Psoas muscle (tissue), 8 donors: ENCODE measurements around the gene CNRIP1. TPM values are rescaled to one million over a fixed set of nuclear protein-coding genes. Genes with fewer than 3 reads are reported as not detected.

ENCODE experiments used
- ATAC-seq, 4 donors: fragments of 200-7000 bp; cut with Tn5 transposase; one replicate each; pipeline ENCODE4 v1.9.1; 2020; ENCODE audit warnings: moderate library complexity in 3 of 4, mild to moderate bottlenecking in 2 of 4
- DNase-seq, 2 donors: peaks; one replicate each; pipeline ENCODE4 v3.0.0-alpha.2; 2020
- H3K27ac ChIP-seq: fragments of 200-600 bp; one replicate; pipeline ENCODE4 v1.8.0; 2022
- H3K27me3 ChIP-seq, 3 donors: fragments of 200-600 bp in 1 of 3; one replicate each; pipeline versions ENCODE4 v1.6.1 to v1.8.0; 2013 to 2022; ENCODE audit warnings: low read length in 2 of 3, mild to moderate bottlenecking in 2 of 3, moderate library complexity in 1 of 3; ENCODE audit not compliant: insufficient read depth in 3 of 3
- H3K36me3 ChIP-seq, 2 donors: fragments of 200-600 bp in 1 of 2; one replicate each; pipeline versions ENCODE4 v1.6.1 to v1.8.0; 2013 to 2022; ENCODE audit warnings: low read depth in 1 of 2, mild to moderate bottlenecking in 1 of 2, moderate library complexity in 1 of 2; ENCODE audit not compliant: insufficient read depth in 1 of 2
- H3K4me1 ChIP-seq: fragments of 200-600 bp; one replicate; pipeline ENCODE4 v1.8.0; 2022
- H3K4me3 ChIP-seq: fragments of 200-600 bp; one replicate; pipeline ENCODE4 v1.8.0; 2022; ENCODE audit warnings: mild to moderate bottlenecking
- H3K9me3 ChIP-seq: fragments of 200-600 bp; one replicate; pipeline ENCODE4 v1.8.0; 2022
- CTCF ChIP-seq: fragments of 200-600 bp; IDR thresholded peaks from one replicate; pipeline ENCODE4 v1.8.0; 2022; ENCODE audit warnings: antibody characterized with exemption
- WGBS, 3 donors: extraction: QIAGEN DNeasy Blood & Tissue Kit; methylation state at CpG; one replicate each; pipeline versions ENCODE4 v1.1.6 to v1.1.7; 2013; 5-methylcytosine and 5-hydroxymethylcytosine counted together
- intact Hi-C, 2 donors: fragments of 100-400 bp; cut with DNase I; formaldehyde crosslinking; loops; one replicate each; pipeline versions ENCODE4 v1.11.0 to v1.14.2; 2022
- polyA plus RNA-seq, 3 donors: library from polyadenylated mRNA; stranded (reverse); fragments of 200-250 nt; gene quantifications; one replicate each; pipeline ENCODE4 v1.2.3, GENCODE V29; 2013
- total RNA-seq, 4 donors: library from RNA; stranded (reverse); fragmentation: NEBNext Ultra II Directional in 2 of 4; extraction: Animal tissue kit (Norgen Biotek cat#: 25700) in 2 of 4; gene quantifications; one replicate each; pipeline versions ENCODE4 v1.2.1 to v1.2.4, GENCODE V29; 2021 to 2023
- donor health status: healthy with polysubstance abuse.
- donor health status: DM: no; HTN: no; CAD: no; lungs with moderate emphysema.
- donor health status: Bipolar disorder and iron deficiency.
- donor health status: healthy.
- donor health status: DM: yes; HTN: yes; CAD: no.
- donor health status: DM: no; HTN: no; CAD: no.
- donor health status: DM: no; HTN: no; CAD: no.
- donor health status: DM: yes; HTN: yes; CAD: no.

CNRIP1 gene
- total and polyA plus RNA-seq, 7 donors = 3.5 to 11.7 (median 5.3) TPM

DNA sequence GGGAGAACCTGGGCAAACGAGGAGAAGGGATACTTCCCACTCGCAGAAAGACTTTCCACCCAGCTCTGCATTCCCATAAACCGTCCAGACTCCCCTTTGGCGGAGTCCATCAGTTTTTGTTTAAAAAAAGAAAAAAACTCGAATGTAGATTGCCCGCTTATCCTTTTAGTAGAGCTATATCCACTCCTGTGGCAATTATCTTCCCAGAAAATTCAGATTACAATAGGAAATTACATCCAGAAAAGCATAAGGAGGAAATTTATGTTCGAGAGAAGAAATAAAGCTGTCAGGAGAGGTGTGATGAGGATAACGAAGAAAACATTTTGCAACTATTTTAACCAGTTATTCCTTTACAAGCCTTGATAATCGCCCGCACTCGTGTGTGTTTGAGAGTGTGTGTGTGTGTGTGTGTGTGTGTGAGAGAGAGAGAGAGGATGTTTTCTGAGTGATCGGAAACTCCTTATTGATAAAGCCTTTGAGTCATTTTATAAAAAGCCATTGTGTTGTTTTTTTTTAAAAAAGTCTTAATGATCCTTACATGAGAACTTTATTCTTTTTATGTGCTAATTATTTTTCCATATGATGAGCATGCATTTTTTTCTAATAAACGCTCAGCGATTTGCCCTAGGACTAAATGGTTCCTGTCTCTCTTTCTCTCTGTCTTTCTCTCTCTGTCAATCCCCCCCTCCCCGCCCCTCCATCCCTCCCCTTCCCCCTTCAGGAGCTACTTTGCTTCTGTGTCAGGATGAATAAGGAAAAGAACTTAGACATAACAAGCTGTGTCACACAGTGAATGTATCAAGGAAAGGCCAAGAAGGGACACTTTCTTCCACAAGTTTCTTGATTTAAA is 66.3 kb downstream of the CNRIP1 start:
- ATAC-seq (no peak), DNase-seq (no peak)
- intact Hi-C loops = loop anchor here (2.0 to 5.0 kb wide), 5 partner anchors 39 to 97 kb away; partner anchors contain the start of genes PNO1 (in 2 of the 2) and CNRIP1 (in 1 of the 2)
- Histone ChIP-seq H3K27me3 (no peaks in the 10 kb centered on the region), H3K4me1 (peaks cover 35% of the 10 kb centered on the region), H3K36me3 (no peaks in the 10 kb centered on the region), H3K4me3 (peak overlapping the region; percentile 91), H3K9me3 (no peaks in the 10 kb centered on the region), H3K27ac (peak overlapping the region; percentile 99)
- WGBS, 3 donors = 3 to 4% (median 4%) methylated on average over 15 of the region's 15 CpGs
- no peak for TF ChIP-seq CTCF

- 0 to 1% (median 1%) methylated on average over 49 to 78 of the region's 79 CpGs for WGBS, 3 donors
- TF ChIP-seq CTCF = peak; percentile 5
- H3K4me1 ChIP-seq = peaks cover 44% of the 10 kb centered on the region
- intact Hi-C loops = loop anchor here (2.0 to 5.0 kb wide), 5 partner anchors 40 to 96 kb away; partner anchors contain the start of genes PNO1 (in 2 of the 2) and CNRIP1 (in 1 of the 2)
- ATAC-seq (peak; percentile 92 to 98 (median 94)), DNase-seq (peak; percentile 95 to 98)
- H3K9me3 ChIP-seq = no peaks in the 10 kb centered on the region
- H3K27me3 ChIP-seq = no peaks in the 10 kb centered on the region
- H3K36me3 ChIP-seq = no peaks in the 10 kb centered on the region
- peak within 1 kb of the TSS; percentile 99 for H3K27ac ChIP-seq
- peak within 1 kb of the TSS; percentile 91 for H3K4me3 ChIP-seq
These were observed 67.1 kb downstream of the CNRIP1 start, which contains the start of gene PPP3R1 for GRCh38 chr2:68252400-68253218. PPP3R1 (minus strand) TSS chr2:68252532; CDS start chr2:68252127, 405 bp downstream.

DNA sequence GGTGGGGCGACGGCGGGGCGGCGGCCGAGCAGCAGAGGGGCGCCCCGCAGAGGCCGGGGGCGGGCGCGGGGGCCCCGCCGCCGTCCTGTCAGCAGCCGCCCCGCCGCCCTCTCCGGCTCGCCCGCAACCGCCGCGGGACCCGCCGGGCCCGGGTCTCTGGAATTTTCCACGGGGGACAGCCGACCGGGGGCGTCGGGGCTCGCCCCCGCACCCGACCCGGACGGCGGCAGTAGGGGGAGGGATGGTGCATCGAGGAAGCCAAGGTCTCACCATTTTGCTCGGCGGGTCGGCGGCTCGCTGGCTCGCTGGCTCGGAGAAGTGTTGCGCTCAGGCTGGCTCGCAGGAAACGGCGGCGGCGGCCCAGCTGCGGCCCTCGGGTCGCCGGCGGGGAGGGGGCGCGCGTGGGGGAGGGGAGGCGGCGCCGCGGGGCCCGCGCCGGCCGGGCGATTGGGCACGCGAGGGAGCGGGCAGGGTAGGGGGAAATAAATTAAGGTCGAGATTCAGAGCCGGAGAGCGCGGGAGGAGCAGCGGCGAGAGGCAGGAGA is 67.8 kb downstream of the CNRIP1 start:
- peaks cover 50% of the 10 kb centered on the region for H3K4me1 ChIP-seq
- no peaks in the 10 kb centered on the region for H3K9me3 ChIP-seq
- no peaks in the 10 kb centered on the region for H3K27me3 ChIP-seq
- ATAC-seq (peak in 2 of 4 donors; percentile 13 to 16), DNase-seq (peak; percentile 46 to 73)
- WGBS, 3 donors = 1% methylated on average over 31 to 78 of the region's 78 CpGs
- H3K27ac ChIP-seq = peak overlapping the region; percentile 99
- peak overlapping the region; percentile 91 for H3K4me3 ChIP-seq
- no peaks in the 10 kb centered on the region for H3K36me3 ChIP-seq
- intact Hi-C loops = loop anchor here (2.0 to 5.0 kb wide), 5 partner anchors 40 to 95 kb away; partner anchors contain the start of genes PNO1 (in 2 of the 2) and CNRIP1 (in 1 of the 2)
- no peak for TF ChIP-seq CTCF

DNA sequence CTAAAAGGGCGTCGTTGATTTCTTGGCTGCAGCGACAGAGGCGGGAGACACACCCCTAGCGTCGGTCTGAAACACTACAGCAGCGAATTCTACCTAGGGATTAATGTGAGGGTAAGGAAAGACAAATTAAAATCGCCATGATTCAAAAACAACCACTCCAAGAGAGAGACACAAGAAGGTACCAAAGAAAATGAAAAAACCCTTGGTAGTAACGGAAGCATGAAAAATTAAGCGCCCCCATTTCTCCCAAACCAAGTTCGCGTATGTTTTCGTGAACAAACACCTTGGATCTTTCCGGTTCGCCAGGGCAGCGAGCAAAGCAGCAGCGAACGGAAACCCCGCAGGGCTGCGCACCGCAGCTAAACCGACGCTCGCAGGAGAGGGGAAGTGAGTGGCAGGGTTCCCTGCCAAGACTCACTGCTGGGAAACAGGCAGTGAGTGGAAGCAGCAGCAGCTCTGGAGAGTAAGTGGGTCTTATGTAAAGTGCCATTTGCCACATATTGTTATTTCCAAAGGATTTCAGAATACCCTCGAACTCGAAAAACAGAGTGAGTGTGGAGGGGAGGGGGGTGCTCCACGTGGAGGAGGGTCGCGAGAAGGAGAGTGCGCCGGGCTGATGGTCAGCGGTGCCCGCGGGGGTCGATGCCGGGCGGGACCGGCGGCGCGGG is 68.4 kb downstream of the CNRIP1 start:
- Histone ChIP-seq H3K9me3 (no peaks in the 10 kb centered on the region), H3K4me1 (peaks cover 55% of the 10 kb centered on the region), H3K36me3 (no peaks in the 10 kb centered on the region), H3K27ac (peak overlapping the region; percentile 99), H3K4me3 (peak overlapping the region; percentile 91), H3K27me3 (no peaks in the 10 kb centered on the region)
- peak; percentile 69 for TF ChIP-seq CTCF
- intact Hi-C loops = loop anchor here (5.0 kb wide), 3 partner anchors 41 to 94 kb away; partner anchors contain the start of gene PNO1 (in 1 of the 2)
- ATAC-seq = peak; percentile 61 to 81 (median 68)
- 0 to 1% (median 0%) methylated on average over 27 to 41 of the region's 41 CpGs for WGBS, 3 donors
- DNase-seq = peak; percentile 51 to 75
